ENCODE data around the gene DMAC2L.
"Not testable (repeated sequence)": the region's sequence is repeated elsewhere in the genome, so short reads cannot be mapped to it uniquely, and the experiment has no call there.

Gene DMAC2L

GRCh38 chr14:50357124-50357523 lies 45.0 kb downstream of the DMAC2L start:
- peak overlapping the region; percentile 68 for H3K27ac Mint-ChIP-seq
- TF ChIP-seq, protein P1, sequence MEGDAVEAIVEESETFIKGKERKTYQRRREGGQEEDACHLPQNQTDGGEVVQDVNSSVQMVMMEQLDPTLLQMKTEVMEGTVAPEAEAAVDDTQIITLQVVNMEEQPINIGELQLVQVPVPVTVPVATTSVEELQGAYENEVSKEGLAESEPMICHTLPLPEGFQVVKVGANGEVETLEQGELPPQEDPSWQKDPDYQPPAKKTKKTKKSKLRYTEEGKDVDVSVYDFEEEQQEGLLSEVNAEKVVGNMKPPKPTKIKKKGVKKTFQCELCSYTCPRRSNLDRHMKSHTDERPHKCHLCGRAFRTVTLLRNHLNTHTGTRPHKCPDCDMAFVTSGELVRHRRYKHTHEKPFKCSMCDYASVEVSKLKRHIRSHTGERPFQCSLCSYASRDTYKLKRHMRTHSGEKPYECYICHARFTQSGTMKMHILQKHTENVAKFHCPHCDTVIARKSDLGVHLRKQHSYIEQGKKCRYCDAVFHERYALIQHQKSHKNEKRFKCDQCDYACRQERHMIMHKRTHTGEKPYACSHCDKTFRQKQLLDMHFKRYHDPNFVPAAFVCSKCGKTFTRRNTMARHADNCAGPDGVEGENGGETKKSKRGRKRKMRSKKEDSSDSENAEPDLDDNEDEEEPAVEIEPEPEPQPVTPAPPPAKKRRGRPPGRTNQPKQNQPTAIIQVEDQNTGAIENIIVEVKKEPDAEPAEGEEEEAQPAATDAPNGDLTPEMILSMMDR (IDR thresholded peaks at IDR 0.05), result no peak
- H3K4me1 Mint-ChIP-seq, result peaks cover 45% of the 10 kb centered on the region
- no peaks in the 10 kb centered on the region for H3K9me3 Mint-ChIP-seq
- H3K4me3 Mint-ChIP-seq, result no peak overlapping the region
- DNase-seq, result no peak
- no peaks in the 10 kb centered on the region for H3K36me3 Mint-ChIP-seq (ENCODE audit: low read depth)
- H3K27me3 Mint-ChIP-seq (ENCODE audit: low read depth, poor library complexity), result peaks cover 8% of the 10 kb centered on the region

DNA sequence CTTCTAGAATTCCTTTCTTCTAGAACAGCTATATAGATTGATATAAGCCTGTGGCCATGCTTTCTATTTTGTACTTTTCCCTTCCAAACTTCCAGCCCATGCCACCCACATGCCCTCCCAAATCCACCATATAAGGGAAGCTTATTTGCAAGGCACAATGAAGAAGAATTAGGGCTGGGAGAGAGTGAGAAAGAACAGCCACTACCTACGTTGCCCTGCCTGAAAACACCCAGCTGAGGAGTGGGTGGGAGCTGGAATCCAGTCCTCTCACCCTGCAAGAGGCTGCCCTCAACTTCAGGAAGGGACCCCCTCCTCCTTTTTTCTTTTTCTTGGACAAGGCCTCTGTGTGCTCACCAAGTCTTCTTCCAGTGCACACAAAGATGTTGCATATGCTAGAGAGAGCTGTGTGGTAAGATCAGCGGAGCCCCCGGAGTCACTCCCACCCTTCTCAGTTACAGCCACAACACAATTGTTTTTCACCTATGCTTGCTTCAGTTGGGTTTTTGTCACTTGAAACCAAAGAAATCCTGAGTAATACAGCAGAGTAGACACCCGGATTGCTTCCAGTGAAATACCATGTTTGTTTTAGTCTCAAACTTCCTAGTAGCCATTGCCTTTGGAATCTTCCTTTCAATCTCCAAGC lies 45.8 kb downstream of the DMAC2L start:
- Mint-ChIP-seq H3K4me3 (no peak overlapping the region), H3K27me3 (ENCODE audit: low read depth, poor library complexity) (peaks cover 8% of the 10 kb centered on the region), H3K27ac (peak overlapping the region; percentile 68), H3K36me3 (ENCODE audit: low read depth) (no peaks in the 10 kb centered on the region), H3K9me3 (no peaks in the 10 kb centered on the region), H3K4me1 (peaks cover 40% of the 10 kb centered on the region)
- peak; percentile 18 for DNase-seq
- TF ChIP-seq, protein P1 (IDR thresholded peaks at IDR 0.05), result no peak

GRCh38 chr14:50359631-50360030 lies 47.5 kb downstream of the DMAC2L start:
- H3K4me1 Mint-ChIP-seq, result peaks cover 44% of the 10 kb centered on the region
- peaks cover 8% of the 10 kb centered on the region for H3K27me3 Mint-ChIP-seq (ENCODE audit: low read depth, poor library complexity)
- H3K27ac Mint-ChIP-seq, result no peak overlapping the region
- H3K9me3 Mint-ChIP-seq, result no peaks in the 10 kb centered on the region
- H3K36me3 Mint-ChIP-seq (ENCODE audit: low read depth), result no peaks in the 10 kb centered on the region
- H3K4me3 Mint-ChIP-seq, result no peak overlapping the region
- DNase-seq, result no peak
- TF ChIP-seq, protein P1 (IDR thresholded peaks at IDR 0.05), result no peak

GRCh38 chr14:50360093-50360492 lies 48.0 kb downstream of the DMAC2L start:
- no peaks in the 10 kb centered on the region for H3K9me3 Mint-ChIP-seq
- H3K27ac Mint-ChIP-seq, result no peak overlapping the region
- no peaks in the 10 kb centered on the region for H3K36me3 Mint-ChIP-seq (ENCODE audit: low read depth)
- peaks cover 8% of the 10 kb centered on the region for H3K27me3 Mint-ChIP-seq (ENCODE audit: low read depth, poor library complexity)
- DNase-seq, result no peak
- peaks cover 44% of the 10 kb centered on the region for H3K4me1 Mint-ChIP-seq
- no peak overlapping the region for H3K4me3 Mint-ChIP-seq
- TF ChIP-seq, protein P1 (IDR thresholded peaks at IDR 0.05), result no peak

DNA sequence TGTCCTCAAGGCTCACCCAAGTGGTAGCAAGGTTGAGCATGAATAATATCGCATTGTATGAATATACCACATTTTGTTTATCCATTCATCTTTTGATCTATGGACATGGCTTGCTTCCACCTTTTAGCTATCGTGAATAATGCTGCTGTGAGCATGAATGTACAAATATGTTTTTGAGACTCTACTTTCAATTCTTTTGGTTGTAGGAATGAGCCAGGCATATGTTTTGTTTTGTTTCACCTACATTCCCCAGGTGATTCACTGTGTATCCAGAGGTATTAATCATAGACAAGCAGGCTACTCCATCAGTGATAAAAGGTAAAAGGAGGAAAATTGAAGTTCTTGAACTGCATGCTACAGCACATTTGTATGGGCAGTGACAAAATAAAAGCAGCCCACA lies 48.7 kb downstream of the DMAC2L start:
- Mint-ChIP-seq H3K27ac (no peak overlapping the region), H3K27me3 (ENCODE audit: low read depth, poor library complexity) (peaks cover 4% of the 10 kb centered on the region)

GRCh38 chr14:50361473-50362403 lies 49.6 kb downstream of the DMAC2L start:
- not testable (repeated sequence) for H3K36me3 Mint-ChIP-seq (ENCODE audit: low read depth); H3K9me3 Mint-ChIP-seq; DNase-seq; H3K4me3 Mint-ChIP-seq; H3K27ac Mint-ChIP-seq; H3K27me3 Mint-ChIP-seq (ENCODE audit: low read depth, poor library complexity)
- peaks cover 47% of the 10 kb centered on the region for H3K4me1 Mint-ChIP-seq

More for the DNA sequence above, 48.7 kb downstream of the DMAC2L start:
- H3K36me3 Mint-ChIP-seq (ENCODE audit: low read depth), result no peaks in the 10 kb centered on the region
- TF ChIP-seq, protein P1 (IDR thresholded peaks at IDR 0.05), result no peak
- no peak for DNase-seq
- no peak overlapping the region for H3K4me3 Mint-ChIP-seq
- H3K9me3 Mint-ChIP-seq, result no peaks in the 10 kb centered on the region
- H3K4me1 Mint-ChIP-seq, result peaks cover 44% of the 10 kb centered on the region

Data from nephron progenitor cell (in vitro differentiated cells).